GM21423 (cell line): ENCODE results near the gene ALPK3.
"Not testable (repeated sequence)": the region's sequence is repeated elsewhere in the genome, so short reads cannot be mapped to it uniquely, and the experiment has no call there.

Experiments used
- ATAC-seq: cut with Tn5 transposase; IDR thresholded peaks from one replicate; pipeline ENCODE4 v1.9.1; 2021; ENCODE audit warnings: mild to moderate bottlenecking, moderate library complexity; ENCODE audit not compliant: unreplicated experiment

Gene ALPK3

GRCh38 chr15:84840741-84841429 lies 23.7 kb downstream of the ALPK3 start:
- ATAC-seq: no peak

GRCh38 chr15:84842781-84843180 lies 25.6 kb downstream of the ALPK3 start:
- ATAC-seq: no peak

- ATAC-seq: no peak
Observed at GRCh38 chr15:84844964-84845363, 27.8 kb downstream of the ALPK3 start.

GRCh38 chr15:84845631-84846030 lies 28.5 kb downstream of the ALPK3 start:
- ATAC-seq: not testable (repeated sequence)

GRCh38 chr15:84846269-84846668 lies 29.1 kb downstream of the ALPK3 start:
- ATAC-seq: no peak

- ATAC-seq: no peak
Observed at GRCh38 chr15:84847382-84847781, 30.2 kb downstream of the ALPK3 start.

GRCh38 chr15:84852212-84852611 lies 35.1 kb downstream of the ALPK3 start:
- no peak for ATAC-seq

GRCh38 chr15:84855136-84855535 lies 38.0 kb downstream of the ALPK3 start:
- ATAC-seq: no peak

GRCh38 chr15:84855765-84856164 lies 38.6 kb downstream of the ALPK3 start:
- no peak for ATAC-seq

- no peak for ATAC-seq
Observed at GRCh38 chr15:84856731-84857417, 39.7 kb downstream of the ALPK3 start.

- no peak for ATAC-seq
Observed at GRCh38 chr15:84857418-84858004, 40.4 kb downstream of the ALPK3 start.

- ATAC-seq: no peak
Observed at GRCh38 chr15:84858231-84858630, 41.1 kb downstream of the ALPK3 start.

GRCh38 chr15:84859144-84859543 lies 42.0 kb downstream of the ALPK3 start:
- ATAC-seq: no peak

- no peak for ATAC-seq
Observed at GRCh38 chr15:84859651-84860050, 42.5 kb downstream of the ALPK3 start.

- no peak for ATAC-seq
Observed at GRCh38 chr15:84861781-84862180, 44.6 kb downstream of the ALPK3 start.

- ATAC-seq: no peak
Observed at GRCh38 chr15:84862214-84862975, 45.2 kb downstream of the ALPK3 start.

GRCh38 chr15:84863565-84864443 lies 46.6 kb downstream of the ALPK3 start:
- no peak for ATAC-seq

GRCh38 chr15:84864444-84864795 lies 47.3 kb downstream of the ALPK3 start:
- ATAC-seq: no peak

GRCh38 chr15:84865074-84865569 lies 48.0 kb downstream of the ALPK3 start:
- ATAC-seq: no peak
